GM19395 (cell line): Measurements from ENCODE around the gene RPS15.

ENCODE experiments used
- ATAC-seq: cut with Tn5 transposase; IDR thresholded peaks from one replicate; pipeline ENCODE4 v1.9.1; 2021; ENCODE audit warnings: mild to moderate bottlenecking, moderate library complexity; ENCODE audit not compliant: unreplicated experiment

The RPS15 gene

DNA sequence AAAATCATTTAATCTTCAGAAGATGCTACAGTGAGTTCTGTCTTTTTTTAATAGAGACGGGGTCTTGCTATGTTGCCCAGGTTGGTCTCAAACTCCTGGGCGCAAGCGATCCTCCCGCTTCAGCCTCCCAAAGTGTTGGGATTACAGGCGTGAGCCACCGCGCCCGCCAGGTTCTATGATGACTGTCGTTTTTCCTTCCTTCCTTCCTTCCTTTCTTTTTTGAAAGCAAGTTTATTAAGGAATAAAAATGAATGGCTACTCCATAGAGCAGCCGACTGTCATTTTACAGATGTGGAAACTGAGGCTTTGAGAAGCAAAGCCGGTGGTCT is 36.3 kb upstream of the RPS15 start:
- no peak for ATAC-seq

DNA sequence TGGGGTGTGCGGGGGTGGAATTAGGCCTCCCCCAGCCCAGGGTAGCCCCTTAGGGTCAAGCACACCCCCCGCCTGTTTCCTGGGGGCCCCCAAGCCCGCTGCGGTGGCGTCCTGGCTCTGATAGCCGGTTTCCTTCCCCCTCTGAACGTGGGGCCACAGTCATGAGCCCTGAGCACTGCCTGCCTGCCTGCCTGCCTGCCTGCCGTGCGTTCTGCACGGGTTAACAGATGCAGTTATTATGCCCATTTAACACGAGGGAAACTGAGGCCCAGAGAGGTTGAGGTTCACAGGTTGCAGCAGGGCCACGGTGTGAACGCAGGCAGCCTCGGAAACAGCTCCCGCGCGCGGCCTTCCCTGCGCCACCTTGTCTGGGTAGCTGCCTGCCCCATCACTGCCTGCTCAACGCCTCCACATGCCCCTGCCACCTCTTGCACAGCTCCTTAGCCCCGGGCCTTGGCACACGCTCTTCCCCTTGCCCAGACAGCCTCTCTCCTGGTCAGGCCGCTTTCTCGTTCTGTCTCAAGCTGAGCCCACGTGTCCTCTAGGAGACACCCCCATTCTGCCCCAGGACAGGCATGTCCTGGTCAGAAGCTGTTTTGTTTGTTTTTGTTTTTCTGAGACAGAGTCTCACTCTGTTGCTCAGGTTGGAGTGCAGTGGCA is 35.7 kb upstream of the RPS15 start:
- ATAC-seq = no peak

DNA sequence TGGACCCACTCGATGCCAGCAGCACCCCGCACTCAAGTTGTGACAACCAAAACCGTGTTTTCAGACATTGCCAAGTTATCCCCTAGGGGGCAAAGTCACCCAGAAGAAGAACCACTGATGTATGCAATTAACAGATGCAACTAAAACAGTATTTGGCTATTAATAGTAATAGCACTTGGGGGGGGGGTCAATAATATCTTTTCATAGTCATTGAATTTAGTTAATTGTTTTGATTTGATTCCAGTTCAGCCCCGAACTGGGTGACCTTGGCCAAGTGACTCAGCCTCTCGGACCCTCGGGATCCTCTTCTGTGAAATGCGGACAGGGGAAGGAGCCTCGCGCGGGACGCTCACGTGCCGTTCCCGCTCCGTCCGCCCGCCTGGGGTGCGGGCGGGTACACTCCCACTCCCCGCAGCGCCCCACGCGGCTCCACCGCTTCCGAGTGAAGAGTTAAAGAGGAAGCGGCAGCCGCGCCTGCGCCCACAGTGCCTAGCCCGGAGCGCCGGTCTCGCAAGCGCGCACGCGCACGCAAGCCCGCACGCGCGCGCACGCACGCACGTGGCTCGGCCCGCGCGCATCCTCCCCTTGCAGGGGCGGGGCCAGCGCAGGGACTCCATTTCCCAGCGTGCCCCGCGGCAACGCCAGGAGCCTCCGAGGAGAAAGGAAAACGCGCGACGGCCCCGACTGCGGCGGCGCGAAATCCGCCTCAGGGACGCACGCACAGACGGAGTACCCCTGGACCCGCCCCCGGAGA is 31.2 kb upstream of the RPS15 start:
- peak; percentile 72 for ATAC-seq

DNA sequence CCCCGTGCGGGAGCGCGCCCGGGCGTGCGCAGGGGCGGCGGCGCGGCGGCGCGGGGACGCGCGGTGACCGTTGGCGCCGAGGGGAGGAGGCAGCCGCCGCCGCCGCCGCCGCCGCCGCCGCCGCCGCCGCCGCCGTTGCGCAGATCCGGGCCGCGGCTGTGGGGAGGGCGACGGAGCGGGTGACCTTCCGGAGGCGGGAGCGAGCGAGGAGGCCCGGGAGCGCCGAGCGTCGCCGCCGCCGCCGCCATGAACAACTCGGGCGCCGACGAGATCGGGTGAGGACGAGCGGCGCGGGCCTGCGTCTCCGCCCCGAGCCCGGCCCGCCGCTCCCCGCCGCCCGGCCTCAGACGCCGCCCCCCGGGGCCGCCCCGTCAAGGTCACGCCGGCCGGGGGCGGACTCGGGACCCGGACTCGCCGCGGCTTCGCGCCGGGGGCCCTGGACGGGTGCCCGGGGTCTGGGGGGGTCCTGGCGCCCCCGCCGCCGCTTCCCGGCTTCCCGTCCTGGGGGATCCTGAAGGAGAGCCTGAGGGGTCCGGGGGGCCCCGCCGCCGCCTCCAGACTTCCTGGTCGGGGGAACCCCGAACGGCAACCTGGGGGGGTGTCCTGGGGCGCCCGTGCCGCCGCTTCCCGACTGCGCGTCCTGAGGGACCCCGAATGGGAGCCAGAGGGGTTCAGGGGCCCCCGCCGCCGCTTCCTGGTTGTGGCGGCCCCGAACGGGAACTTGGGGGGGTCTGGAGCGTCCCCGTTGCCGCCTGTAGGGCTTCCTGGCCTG is 30.5 kb upstream of the RPS15 start, which contains the start of gene DAZAP1:
Gene DAZAP1, plus strand, starts transcription at position 59 of the 772 bp plus-strand sequence. Its CDS starts 188 bp downstream, at position 247.
- peak; percentile 8 for ATAC-seq

DNA sequence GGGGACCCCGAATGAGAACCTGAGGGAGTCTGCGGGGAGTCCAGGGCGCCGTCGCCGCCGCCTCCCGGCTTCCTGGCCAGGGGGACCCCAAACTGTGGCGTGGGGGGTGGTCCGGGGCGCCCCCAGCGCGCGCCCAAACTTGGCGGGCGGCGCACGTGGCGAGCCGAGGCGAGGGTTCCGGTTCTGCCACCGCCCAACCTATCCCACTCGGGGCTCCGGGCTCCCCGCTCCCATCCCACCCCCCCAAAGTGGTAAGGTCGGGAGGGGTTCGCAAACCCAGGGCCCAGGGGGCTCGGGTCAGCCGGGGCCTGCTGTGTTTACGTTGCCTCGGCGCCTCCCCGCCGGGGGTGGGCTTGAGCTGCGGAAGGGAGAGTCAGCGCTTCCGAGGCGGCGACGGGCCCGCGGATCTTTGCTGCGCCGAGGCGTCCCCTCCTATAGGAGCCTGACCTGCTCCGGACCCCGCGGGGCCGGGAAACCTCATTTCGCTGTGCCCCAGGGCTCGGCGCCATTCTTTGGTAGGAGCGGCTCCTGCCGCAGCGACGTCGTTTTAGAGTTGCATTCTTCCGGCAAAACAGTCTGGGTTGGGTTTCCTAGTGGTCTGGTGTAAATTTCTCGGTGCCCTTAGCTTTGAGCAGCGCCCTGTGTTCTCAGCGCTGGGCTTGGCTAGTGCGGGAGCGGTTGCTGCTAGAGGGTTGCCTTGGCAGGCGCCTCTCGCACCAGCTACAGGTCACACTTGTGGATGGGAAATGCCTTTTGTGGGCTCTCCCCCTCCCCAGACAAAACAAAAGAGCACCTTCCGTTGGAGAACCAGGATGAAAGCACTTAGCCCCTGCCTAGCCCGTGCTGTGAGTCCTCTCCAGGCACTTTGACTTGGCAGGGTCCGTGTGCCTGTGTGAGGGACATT is 29.6 kb upstream of the RPS15 start:
- no peak for ATAC-seq

DNA sequence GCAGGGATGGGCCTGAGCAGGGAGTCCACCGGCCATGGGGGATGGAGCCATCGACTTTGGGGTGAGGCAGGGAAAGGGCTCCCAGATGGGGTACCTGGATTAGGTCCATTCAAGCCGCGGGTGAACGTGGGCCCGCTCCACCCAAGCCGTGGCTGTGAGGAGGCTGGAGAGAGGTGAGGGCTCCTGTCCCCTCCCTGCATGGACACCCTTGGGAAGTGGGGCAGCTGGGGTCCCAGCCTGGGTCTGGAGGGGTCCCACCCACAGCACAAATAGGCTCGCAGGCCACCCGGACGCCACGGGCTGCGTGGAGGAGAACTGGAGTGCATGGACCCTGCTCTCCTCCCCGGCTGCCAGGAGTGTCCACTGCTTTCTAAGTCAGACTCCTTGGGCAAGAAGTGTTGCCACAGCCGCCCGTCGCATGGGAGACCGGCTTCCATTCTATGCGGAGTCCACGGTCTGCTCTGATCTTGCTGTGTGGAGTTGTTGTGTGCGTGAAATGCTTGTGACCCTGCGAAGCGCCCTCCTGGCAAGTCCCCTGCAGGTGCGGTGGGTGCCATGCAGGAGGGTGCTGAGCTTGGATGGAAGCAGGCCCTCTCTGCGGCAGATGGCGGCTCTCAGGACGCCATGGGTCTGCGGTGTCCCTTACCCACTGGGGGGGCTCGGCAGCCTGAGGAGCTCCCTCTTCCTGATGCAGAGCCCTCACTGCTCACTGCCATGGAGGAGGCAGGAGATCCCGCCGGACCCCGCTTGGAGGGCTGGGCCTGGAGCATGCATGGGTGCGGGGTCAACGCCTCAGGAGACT is 28.8 kb upstream of the RPS15 start:
- ATAC-seq = no peak

DNA sequence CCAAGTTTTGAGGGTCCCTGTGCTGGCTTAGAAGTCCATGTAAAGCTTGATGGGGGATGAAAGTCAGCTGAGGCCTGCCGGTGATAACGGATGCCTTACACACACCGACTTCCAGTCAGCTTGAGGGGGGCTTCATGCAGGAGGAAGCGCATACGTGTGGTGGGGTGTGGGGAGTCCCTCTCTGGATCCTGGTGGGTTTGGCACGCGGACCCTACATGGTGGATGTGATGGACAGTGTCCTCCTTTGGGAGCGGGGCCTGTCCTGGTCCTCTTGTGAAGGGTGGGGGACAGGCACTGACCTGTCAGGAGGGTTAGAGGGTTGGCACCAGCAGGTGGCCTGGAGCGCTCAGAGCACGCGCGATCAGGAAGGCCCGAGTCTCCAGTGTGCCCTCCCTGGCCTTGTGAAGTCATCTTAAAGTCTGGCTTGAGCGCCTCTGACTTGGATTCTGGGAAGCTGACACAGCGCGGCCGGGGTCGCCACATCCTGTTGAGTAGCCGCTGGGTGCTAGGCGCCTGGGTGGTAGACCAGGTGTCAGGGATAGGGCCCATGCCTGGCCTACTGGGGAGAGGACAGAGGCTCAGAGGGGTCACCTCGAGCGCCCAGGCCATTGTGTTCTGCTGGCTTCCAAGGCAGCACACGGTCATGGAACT is 27.9 kb upstream of the RPS15 start:
- ATAC-seq = no peak

DNA sequence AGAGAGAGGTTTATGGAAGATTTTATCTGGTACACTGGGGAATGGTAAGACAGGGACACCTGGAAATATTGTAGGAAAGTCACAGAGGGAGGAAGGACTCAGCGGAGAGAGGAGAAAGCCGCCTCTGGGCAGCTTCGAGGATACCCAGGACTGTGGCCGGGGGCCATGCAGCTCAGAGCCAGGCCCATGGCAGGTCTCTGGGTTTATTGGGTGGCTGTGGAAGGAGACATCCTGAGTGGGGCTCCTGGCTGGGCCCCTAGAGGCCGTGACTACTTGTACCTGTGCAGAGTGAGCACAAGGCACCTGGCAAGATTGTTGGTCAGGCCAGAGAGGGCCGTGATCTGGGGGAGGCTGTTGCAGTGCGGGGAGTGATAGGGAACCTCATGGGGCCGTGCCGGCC is 27.4 kb upstream of the RPS15 start:
- no peak for ATAC-seq

DNA sequence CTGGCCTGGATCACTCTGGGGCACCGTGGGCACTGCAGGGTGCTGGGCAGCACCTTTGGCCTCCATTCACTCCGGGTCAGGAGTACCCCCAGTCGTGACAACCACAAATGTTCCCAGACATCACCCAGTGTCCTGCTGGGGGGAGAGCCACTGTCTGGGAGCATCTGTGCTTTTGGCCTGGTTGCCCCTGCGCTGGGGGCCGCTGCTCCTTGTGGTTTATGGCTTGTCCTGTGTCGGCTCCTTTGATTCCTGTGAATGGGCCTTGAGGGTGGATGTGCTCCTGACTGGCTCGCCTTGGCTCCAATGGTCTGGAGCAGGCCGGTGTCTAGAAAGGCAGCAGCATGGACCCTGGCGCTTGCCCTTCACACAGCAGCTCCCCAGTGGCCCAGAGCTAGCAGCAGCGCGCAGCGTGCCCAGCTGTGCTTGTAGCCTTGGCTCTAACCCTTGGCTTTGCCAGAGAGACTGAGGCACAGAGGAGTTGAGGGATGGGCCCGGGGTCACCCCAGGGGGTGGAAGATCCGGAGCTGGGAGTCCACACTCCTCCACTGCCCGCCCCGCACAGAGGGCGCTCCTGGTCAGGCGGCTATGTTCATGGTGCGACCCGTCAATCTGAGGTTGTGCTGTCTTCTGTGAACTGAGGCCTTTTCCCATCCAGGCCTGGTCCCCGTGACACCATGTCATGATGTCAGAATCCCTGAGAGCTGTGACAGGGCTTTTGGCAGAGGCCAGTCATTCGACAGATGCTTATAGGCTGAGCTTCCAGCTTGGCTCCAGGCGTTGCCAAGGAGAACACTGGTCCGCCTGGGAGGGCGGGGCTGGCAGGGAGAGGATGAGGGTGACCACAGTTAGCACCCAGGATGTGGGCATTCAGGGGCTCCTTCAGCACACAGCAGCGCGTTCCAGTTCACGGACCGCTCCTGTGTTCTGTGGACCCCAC is 26.7 kb upstream of the RPS15 start:
- ATAC-seq = no peak

DNA sequence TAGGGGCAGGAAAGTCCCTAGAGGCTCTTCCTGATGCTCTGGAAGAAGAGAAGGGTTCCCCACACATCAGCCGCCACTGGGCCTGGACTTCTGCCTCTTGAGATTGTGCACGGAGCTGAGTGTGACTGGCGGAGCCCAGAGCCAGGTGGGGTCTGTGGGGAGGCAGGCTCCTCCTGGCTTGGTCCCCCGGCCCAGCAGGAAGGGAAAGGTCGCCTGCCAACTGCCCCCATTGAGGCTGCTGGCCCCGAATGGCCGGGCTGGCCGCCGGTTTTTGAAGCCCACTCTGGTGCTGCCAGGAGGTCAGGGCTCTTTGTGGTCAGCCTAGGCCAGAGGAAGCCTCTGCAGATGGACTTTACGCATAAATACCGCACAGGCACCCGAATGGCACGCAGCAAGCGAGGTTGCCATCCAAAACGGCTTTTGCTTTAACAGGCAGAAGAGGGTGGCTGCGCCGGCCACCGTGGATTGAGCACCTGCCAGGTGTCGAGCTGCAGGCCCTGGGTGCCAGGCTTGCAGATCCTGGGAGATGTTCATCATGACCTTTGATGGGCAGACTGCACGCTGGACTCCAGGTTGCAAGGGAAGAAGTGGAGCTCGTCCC is 25.8 kb upstream of the RPS15 start:
- no peak for ATAC-seq

DNA sequence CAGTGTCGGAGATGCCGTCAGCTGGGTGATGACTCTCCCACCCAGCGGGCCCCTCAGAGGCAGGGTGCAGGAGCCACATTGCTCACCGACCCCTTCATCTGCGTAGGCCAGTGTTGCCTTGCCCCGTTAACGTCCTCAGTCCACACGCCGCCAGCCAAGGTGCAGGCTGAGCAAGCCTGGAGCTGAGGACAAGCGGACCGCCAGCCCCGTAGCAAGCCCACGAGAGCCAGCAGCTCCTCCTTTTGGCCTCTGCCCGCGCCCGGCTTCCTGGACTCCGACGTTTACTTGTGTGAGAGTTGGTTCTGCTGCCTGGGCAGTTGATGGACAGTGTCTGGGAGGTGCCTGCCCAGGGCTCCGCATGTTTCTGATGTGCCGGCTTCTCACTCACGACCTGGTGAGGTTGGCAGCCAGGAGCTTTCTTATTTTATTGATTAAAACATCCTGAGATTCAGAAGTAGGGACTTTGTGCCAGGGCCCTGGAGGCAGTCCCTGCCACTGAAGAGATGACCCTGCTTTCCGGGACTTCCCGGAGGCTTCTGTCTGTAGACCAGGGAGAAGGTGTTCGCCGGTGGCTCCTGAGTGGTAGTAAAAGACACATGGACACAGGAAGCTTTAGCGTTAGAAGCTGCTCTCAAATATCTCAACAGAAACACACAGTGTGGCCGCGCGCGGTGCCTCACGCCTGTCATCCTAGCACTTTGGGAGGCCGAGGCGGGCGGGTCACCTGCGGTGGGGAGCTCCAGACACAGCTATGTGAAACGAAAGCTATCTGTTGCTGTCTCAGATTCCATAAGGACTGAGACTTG is 25.0 kb upstream of the RPS15 start:
- ATAC-seq = no peak

DNA sequence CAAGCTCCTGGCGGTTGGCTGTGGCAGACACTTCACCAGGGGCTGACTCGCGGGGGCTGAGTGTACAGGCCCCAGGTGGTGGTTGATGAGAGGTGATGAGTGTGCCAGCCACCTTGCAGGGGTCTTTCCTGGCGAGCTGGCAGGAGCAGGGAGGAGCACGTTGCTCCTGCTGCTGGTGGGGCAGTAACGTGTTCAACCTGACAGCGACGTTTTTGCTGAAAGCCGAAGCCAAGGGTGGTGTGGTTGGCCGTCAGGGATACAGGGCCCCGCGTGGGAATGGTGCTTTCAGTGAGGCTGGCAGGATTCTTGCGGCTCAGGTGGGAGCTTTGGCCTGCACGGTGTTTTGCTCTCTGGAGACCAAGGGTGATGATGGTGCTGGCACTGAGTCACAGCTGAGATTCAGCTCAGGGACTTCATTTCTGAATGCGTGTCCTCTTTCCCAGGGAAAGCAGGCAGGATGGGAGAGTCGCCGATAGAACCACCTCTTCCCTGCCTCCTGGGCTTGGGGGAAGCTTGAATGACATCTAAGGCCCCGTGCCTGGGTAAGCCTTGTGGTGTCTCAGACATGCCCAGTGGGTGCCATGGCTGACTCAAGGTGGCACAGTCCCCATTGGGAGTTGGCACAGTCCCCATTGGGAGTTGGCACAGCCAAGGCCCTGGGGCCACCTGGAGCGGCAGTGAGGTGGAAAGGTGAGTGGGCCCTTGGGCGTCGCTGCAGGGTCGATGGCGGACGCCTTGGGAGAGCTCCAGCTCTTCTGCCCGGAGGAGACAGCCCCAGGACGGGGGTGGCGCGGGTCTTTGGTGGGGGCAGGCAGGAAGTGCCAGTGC is 22.0 kb upstream of the RPS15 start:
- ATAC-seq = no peak

DNA sequence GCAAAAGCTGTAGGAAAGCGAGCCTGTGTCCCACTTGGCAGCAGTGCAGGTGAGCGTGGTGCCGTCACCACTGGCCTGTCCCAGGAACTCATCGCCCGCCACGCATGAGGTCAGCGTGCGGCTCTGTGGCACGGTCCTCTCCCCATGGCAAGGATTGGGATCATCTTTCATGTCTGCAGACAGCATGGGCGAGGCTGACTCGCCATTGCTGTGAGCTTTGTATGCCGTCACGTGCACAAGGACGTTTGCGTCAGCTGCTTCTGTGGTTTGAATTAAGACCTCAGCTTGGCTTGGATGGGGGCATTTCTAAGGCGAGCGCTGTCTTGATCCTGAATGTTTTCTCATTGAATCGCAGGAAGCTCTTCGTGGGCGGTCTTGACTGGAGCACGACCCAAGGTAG is 21.1 kb upstream of the RPS15 start:
- ATAC-seq = no peak

DNA sequence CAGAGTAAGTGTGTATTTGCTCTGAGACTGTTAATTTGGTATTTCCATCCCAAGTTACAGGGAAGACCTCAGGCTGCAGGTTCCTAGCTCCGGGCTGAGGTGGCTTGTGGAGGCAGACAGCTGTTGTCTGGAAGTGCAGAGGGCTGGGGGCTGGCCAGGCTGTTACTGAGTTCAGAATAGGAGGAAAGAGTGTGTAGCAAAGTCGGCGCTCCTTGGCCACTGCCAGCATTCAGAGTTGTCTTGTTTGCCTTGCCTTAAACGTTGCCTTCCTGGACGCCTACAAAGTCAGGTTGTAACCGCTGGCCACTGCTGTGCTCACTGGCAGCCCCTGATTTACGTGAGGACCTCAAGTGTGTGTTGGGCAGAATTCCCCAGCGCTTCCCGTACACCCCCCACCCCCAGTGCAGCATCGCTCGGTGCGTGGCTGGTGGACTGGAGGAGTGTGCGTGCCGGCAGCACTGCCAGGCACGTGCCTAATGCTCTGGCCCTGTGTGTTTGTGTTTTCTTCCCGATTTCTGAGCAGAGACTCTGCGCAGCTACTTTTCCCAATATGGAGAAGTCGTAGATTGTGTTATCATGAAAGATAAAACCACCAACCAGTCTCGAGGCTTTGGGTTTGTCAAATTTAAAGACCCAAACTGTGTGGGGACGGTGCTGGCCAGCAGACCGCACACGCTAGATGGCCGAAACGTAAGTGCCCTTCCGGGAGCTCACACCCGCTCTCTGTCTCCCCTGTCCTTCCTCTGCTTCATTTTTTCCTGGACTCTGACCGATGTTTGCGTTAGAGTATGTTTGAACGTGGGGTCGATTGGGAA is 20.3 kb upstream of the RPS15 start:
- ATAC-seq = no peak

DNA sequence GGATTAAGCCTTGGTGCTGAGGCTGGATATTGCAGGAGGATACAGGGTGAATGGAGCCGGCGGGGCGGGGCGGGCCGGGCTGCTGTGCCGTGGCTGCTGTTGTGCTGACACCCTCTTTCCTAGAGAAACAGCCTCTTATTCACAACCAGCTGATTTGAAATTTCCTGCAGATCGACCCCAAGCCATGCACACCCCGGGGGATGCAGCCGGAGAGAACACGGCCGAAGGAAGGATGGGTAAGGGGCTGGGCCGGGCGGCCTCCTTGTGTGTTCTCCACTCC is 19.8 kb upstream of the RPS15 start:
- ATAC-seq = no peak
